H9 (cell line): ENCODE measurements around the gene TSPAN5. TPM values are rescaled to one million over a fixed set of nuclear protein-coding genes. Genes with fewer than 3 reads are reported as not detected.

Source experiments
- DNase-seq: peaks from one replicate; pipeline ENCODE4 v3.0.0-alpha.2; 2017
- H2AFZ ChIP-seq: one replicate; pipeline ENCODE4 v1.6.1; 2013; ENCODE audit warnings: mild to moderate bottlenecking, low read length, control low read depth, moderate library complexity
- H2AK5ac ChIP-seq: 2 replicates; pipeline ENCODE4 v1.6.1; 2013; ENCODE audit warnings: low read length, control low read depth, mixed read lengths; ENCODE audit not compliant: insufficient read length
- H2BK120ac ChIP-seq: one replicate; pipeline ENCODE4 v1.6.1; 2013; ENCODE audit warnings: low read depth, mild to moderate bottlenecking, low read length, control low read depth, inconsistent platforms; ENCODE audit not compliant: poor library complexity, severe bottlenecking
- H2BK12ac ChIP-seq: 2 replicates; pipeline ENCODE4 v1.6.1; 2013; ENCODE audit warnings: low read length, control low read depth, mixed read lengths, low read depth; ENCODE audit not compliant: insufficient read length
- H2BK15ac ChIP-seq: 2 replicates; pipeline ENCODE4 v1.6.1; 2013; ENCODE audit warnings: low read depth, low read length, control low read depth
- H2BK20ac ChIP-seq: one replicate; pipeline ENCODE4 v1.6.1; 2013; ENCODE audit warnings: low read depth, mild to moderate bottlenecking, low read length, control low read depth, inconsistent platforms; ENCODE audit not compliant: poor library complexity, severe bottlenecking
- H2BK5ac ChIP-seq: 2 replicates; pipeline ENCODE4 v1.6.1; 2013; ENCODE audit warnings: low read length, control low read depth, mixed read lengths; ENCODE audit not compliant: insufficient read length
- H3K14ac ChIP-seq: 2 replicates; pipeline ENCODE4 v1.6.1; 2013; ENCODE audit warnings: low read length, control low read depth; ENCODE audit not compliant: insufficient read depth
- H3K18ac ChIP-seq: 2 replicates; pipeline ENCODE4 v1.6.1; 2013; ENCODE audit warnings: low read depth, mild to moderate bottlenecking, mixed read lengths, low read length, control low read depth; ENCODE audit not compliant: insufficient read length
- H3K23ac ChIP-seq: 2 replicates; pipeline ENCODE4 v1.6.1; 2013; ENCODE audit warnings: low read length, control low read depth, mixed read lengths, low read depth; ENCODE audit not compliant: insufficient read length
- H3K23me2 ChIP-seq: 2 replicates; pipeline ENCODE4 v1.6.1; 2013; ENCODE audit warnings: low read depth, mild to moderate bottlenecking, mixed read lengths, low read length, control low read depth; ENCODE audit not compliant: insufficient read length, poor library complexity, severe bottlenecking
- H3K27ac ChIP-seq: 2 replicates; pipeline ENCODE4 v1.5.1; 2013; ENCODE audit warnings: low read length, control low read depth, mixed read lengths, low read depth; ENCODE audit not compliant: insufficient read length
- H3K27me3 ChIP-seq: 2 replicates; pipeline ENCODE4 v1.6.1; 2013; ENCODE audit warnings: low read length, control low read depth, inconsistent platforms; ENCODE audit not compliant: insufficient read depth
- H3K4ac ChIP-seq: 2 replicates; pipeline ENCODE4 v1.6.1; 2013; ENCODE audit warnings: low read depth, mild to moderate bottlenecking, control low read depth, inconsistent platforms, low read length, moderate library complexity
- H3K4me1 ChIP-seq: 2 replicates; pipeline ENCODE4 v1.6.1; 2013; ENCODE audit warnings: low read length, control low read depth, inconsistent platforms; ENCODE audit not compliant: insufficient read depth
- H3K4me2 ChIP-seq: 2 replicates; pipeline ENCODE4 v1.6.1; 2013; ENCODE audit warnings: low read length, control low read depth, mixed read lengths; ENCODE audit not compliant: insufficient read length, insufficient read depth
- H3K56ac ChIP-seq: 2 replicates; pipeline ENCODE4 v1.6.1; 2013; ENCODE audit warnings: low read depth, mild to moderate bottlenecking, mixed read lengths, low read length, control low read depth; ENCODE audit not compliant: insufficient read length
- H3K79me1 ChIP-seq: 2 replicates; pipeline ENCODE4 v1.6.1; 2013; ENCODE audit warnings: low read depth, mild to moderate bottlenecking, moderate library complexity, low read length, control low read depth, inconsistent platforms; ENCODE audit not compliant: insufficient read depth, poor library complexity, severe bottlenecking
- H3K79me2 ChIP-seq: 2 replicates; pipeline ENCODE4 v1.6.1; 2013; ENCODE audit warnings: low read length, control low read depth, inconsistent platforms; ENCODE audit not compliant: insufficient read depth
- H3K9ac ChIP-seq: 2 replicates; pipeline ENCODE4 v1.6.1; 2013; ENCODE audit warnings: low read length, control low read depth, mixed read lengths; ENCODE audit not compliant: insufficient read length; ENCODE audit errors: extremely low read depth
- H3K9me3 ChIP-seq: one replicate; pipeline ENCODE4 v1.6.1; 2013; ENCODE audit warnings: low read depth, low read length, inconsistent platforms; ENCODE audit not compliant: control insufficient read depth
- H3T11ph ChIP-seq: one replicate; pipeline ENCODE4 v1.6.1; 2013; ENCODE audit warnings: mild to moderate bottlenecking, low read length, control low read depth, inconsistent platforms
- H4K20me1 ChIP-seq: one replicate; pipeline ENCODE4 v1.6.1; 2013; ENCODE audit not compliant: control insufficient read depth, insufficient read length, insufficient read depth
- H4K5ac ChIP-seq: 2 replicates; pipeline ENCODE4 v1.6.1; 2013; ENCODE audit warnings: low read depth, mild to moderate bottlenecking, mixed read lengths, low read length, control low read depth; ENCODE audit not compliant: insufficient read length
- H4K8ac ChIP-seq: replicated peaks from 2 replicates; pipeline ENCODE4 v1.6.1; 2013; ENCODE audit warnings: low read length, control low read depth, mixed read lengths, low read depth; ENCODE audit not compliant: insufficient read length
- H4K91ac ChIP-seq: 2 replicates; pipeline ENCODE4 v1.6.1; 2013; ENCODE audit warnings: low read depth, mild to moderate bottlenecking, moderate library complexity, mixed read lengths, low read length, control low read depth; ENCODE audit not compliant: insufficient read length
- H3K27ac Mint-ChIP-seq, 3 experiments: 2 replicates in 2 of 3; 3 replicates in 1 of 3; pipeline ENCODE4 v1.8.0; 2020 to 2021; ENCODE audit warnings: mixed read lengths in 3 of 3, mild to moderate bottlenecking in 1 of 3, moderate library complexity in 1 of 3
- H3K27me3 Mint-ChIP-seq: 2 replicates; pipeline ENCODE4 v1.8.0; 2021; ENCODE audit warnings: low read depth, mild to moderate bottlenecking, moderate library complexity, mixed read lengths
- H3K36me3 Mint-ChIP-seq, 3 experiments: 2 replicates in 2 of 3; 3 replicates in 1 of 3; pipeline ENCODE4 v1.8.0; 2020 to 2021; ENCODE audit warnings: low read depth in 3 of 3, mixed read lengths in 3 of 3; ENCODE audit not compliant: insufficient read depth in 1 of 3
- H3K4me1 Mint-ChIP-seq, 2 experiments: 2 replicates each; pipeline ENCODE4 v1.8.0; 2020; ENCODE audit warnings: mixed read lengths in 2 of 2
- H3K4me3 Mint-ChIP-seq, 2 experiments: 2 replicates in 1 of 2; 3 replicates in 1 of 2; pipeline ENCODE4 v1.8.0; 2020 to 2021; ENCODE audit warnings: mild to moderate bottlenecking in 2 of 2, mixed read lengths in 2 of 2, moderate library complexity in 1 of 2
- H3K9me3 Mint-ChIP-seq, 2 experiments: 2 replicates in 1 of 2; 3 replicates in 1 of 2; pipeline ENCODE4 v1.8.0; 2020; ENCODE audit warnings: mild to moderate bottlenecking in 2 of 2, mixed read lengths in 2 of 2, moderate library complexity in 1 of 2
- WGBS: extraction: QIAGEN DNeasy Blood & Tissue Kit; methylation state at CpG from one replicate; pipeline ENCODE4 v1.1.7; 2013; ENCODE audit warnings: missing lambda C conversion rate, low lambda C conversion rate, mixed read lengths; ENCODE audit not compliant: insufficient read length; ENCODE audit errors: extremely low coverage; 5-methylcytosine and 5-hydroxymethylcytosine counted together
- total RNA-seq: library from RNA; stranded (reverse); gene quantifications from 2 replicates; pipeline ENCODE4 v1.2.1, GENCODE V29; 2021
- TF ChIP-seq, protein P1 (sequence below): fragments of 200-600 bp; sonication (generic); conservative IDR thresholded peaks from 3 replicates; pipeline ENCODE4 v1.8.0; 2021; ENCODE audit warnings: antibody characterized with exemption, mild to moderate bottlenecking

Gene TSPAN5
- total RNA-seq, 1 experiment from 2014 or later = 7.0 TPM

- Histone ChIP-seq H4K8ac (no peak overlapping the region), H2BK120ac (no peak overlapping the region), H3K4ac (no peak overlapping the region), H3K23me2 (no peaks in the 10 kb centered on the region), H3K14ac (no peak overlapping the region; the same call in 1 of the 2 replicates), H3K79me2 (peaks cover 4% of the 10 kb centered on the region), H3K4me2 (no peak overlapping the region), H3K27ac (no peak overlapping the region), H2AK5ac (no peak overlapping the region), H3K56ac (no peak overlapping the region), H2BK20ac (no peak overlapping the region), H3T11ph (no peak overlapping the region), H3K27me3 (no peaks in the 10 kb centered on the region), H3K4me1 (no peaks in the 10 kb centered on the region), H3K18ac (no peak overlapping the region), H3K23ac (no peak overlapping the region), H4K5ac (no peak overlapping the region), H3K9ac (no peak overlapping the region), H4K20me1 (no peaks in the 10 kb centered on the region), H3K79me1 (no peaks in the 10 kb centered on the region), H3K9me3 (no peaks in the 10 kb centered on the region), H2BK15ac (no peak overlapping the region), H2AFZ (no peak overlapping the region), H4K91ac (no peak overlapping the region), H2BK12ac (no peak overlapping the region), H2BK5ac (no peak overlapping the region)
- DNase-seq = no peak
- Mint-ChIP-seq H3K4me3 (no peak overlapping the region), H3K36me3 (no peaks in the 10 kb centered on the region), H3K4me1 (peaks cover 5 to 9% of the 10 kb centered on the region in 2 experiments), H3K27me3 (no peaks in the 10 kb centered on the region), H3K27ac (no peak overlapping the region), H3K9me3 (no peaks in the 10 kb centered on the region)
- no CpG with 5 or more reads among the region's 2 CpGs for WGBS
- TF ChIP-seq, protein P1, sequence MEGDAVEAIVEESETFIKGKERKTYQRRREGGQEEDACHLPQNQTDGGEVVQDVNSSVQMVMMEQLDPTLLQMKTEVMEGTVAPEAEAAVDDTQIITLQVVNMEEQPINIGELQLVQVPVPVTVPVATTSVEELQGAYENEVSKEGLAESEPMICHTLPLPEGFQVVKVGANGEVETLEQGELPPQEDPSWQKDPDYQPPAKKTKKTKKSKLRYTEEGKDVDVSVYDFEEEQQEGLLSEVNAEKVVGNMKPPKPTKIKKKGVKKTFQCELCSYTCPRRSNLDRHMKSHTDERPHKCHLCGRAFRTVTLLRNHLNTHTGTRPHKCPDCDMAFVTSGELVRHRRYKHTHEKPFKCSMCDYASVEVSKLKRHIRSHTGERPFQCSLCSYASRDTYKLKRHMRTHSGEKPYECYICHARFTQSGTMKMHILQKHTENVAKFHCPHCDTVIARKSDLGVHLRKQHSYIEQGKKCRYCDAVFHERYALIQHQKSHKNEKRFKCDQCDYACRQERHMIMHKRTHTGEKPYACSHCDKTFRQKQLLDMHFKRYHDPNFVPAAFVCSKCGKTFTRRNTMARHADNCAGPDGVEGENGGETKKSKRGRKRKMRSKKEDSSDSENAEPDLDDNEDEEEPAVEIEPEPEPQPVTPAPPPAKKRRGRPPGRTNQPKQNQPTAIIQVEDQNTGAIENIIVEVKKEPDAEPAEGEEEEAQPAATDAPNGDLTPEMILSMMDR = no peak
Measured at GRCh38 chr4:98639108-98639507, 19.3 kb downstream of the TSPAN5 start.
